DMS153 treated with DMSO at 0.1 percent for 48 hours (cell line): ENCODE measurements around the gene ZDHHC13.
A peak's percentile ranks its signal among the peaks of the same experiment; 100 is the strongest.
"Not testable (repeated sequence)": the region's sequence is repeated elsewhere in the genome, so short reads cannot be mapped to it uniquely, and the experiment has no call there.

Experiments used
- DNase-seq: peaks from one replicate; lab custom pipeline; 2025; ENCODE audit not compliant: unreplicated experiment; lab: John Stamatoyannopoulos, UW

Gene ZDHHC13

DNA sequence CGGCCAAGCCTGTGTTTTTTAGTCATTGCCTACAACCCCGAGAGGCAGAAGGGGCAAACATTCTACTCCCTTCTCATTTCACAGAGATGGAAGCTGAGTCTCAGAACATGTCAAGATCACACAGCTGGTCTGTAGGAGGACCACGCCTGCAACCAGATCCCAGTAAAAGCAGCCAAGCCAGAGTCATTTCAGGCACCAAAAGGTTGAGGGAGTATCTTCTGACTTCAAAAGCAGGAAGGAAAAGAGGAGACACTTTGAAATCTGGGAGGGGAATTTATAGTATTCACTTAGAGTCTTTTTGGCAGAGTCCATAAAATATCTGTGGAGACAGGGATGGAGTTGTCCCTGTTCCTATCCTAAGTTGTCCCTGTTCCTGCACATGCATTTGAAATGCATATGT, 17.9 kb upstream of the ZDHHC13 start:
- no peak for DNase-seq

DNA sequence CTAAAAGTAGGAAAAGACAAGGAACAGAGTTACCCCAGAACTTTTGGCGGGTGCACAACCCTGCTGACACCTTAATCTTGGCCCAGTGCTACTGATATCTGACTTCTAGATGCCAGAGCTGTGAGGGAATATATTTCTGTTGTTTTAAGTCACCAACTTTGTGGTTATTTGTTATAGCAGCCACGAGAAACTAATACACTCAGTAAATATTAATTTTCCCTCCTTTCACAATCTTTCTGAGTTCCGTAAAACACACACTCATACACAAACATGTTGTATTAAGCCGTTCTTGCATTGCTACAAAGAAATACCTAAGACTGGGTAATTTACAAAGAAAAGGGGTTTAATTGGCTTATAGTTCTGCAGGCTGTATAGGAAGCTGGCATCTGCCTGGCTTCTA, 16.1 kb upstream of the ZDHHC13 start:
- DNase-seq: no peak

DNA sequence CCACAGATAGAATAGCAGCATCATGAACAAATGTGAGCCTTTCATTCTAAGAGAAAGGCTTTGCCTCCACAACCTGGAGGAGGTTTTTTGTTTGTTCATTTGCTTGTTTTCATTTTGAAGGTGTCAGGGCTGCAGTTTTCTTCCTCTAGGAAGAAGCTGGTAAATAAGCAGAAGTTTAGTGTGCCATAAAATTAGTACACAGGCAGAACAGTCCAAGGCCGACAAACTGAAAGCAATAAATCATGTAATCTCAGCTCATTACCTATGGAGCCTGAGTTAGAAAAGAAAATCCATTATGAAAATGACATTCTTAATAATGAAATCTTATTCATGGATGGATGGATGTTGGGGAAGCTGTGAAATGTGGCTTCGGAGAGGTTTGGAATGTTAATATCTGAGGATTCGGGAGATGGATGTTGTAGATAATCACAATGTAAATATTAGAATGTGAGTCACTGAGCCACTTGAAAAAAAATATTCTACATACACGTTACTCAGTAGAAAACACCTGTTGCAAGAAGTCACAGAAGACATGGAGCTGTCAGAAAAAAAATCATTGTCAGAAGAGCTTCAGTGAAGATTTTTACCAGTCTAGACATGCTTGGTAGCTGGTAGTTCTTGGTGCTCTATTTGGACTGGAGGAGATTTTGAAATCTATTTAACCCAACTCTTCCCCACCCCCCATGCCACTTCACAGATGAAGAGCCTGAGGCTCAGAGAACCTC, 15.0 kb upstream of the ZDHHC13 start:
- DNase-seq: peak; percentile 42

DNA sequence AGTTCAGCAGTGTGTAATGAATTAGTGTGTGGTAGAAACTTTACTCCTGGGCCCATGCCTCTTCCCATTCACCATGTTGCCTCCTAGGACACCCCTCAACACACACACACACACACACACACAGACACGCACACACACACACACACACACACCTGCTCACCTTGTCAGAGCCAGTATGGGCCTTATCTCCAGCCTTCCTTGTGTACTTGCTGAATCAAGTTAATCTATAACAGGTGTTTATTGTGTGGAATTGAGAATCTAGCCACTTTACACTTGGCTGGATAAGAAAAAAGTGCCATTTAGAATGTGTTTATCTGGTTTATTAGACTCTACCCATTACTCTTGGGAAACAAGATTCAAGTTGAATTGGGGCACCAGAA, 14.5 kb upstream of the ZDHHC13 start:
- no peak for DNase-seq

DNA sequence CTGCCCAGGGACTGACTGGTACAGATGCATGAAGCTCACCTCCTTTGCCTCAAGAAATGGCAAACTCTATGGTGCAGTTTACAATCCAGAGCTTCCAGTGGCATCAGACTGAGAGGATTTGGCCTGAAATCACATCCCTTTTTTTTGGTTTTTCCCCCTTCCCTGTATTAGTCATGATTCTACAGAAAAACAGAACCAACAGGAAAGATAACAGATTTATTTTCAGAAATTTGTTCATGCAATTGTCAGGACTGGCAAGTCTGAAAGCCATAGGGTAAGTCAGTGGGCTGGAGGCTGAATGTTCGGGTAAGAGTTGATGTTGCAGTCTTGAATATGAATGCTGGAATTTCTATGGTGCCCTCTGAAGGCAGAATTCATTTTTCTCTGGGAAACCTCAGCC, 12.0 kb upstream of the ZDHHC13 start:
- no peak for DNase-seq

DNA sequence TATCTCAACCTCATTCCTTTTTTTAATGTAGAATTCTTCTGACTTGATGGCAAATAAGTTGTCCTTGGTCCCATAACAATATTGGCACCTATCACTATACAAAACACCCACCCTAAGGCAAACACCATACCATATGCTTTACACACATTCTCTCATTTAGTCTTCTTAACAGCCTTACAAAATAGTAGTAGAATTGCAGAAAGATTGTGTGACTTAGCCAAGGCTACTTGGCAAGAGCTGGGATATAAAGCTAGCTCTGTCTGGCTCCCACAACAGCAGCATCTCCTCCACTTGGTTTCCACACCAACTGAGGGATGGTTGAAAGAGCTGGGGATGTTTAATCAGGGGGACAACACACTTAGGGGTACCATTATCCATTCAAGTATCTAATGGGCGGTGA, 9.8 kb upstream of the ZDHHC13 start:
- no peak for DNase-seq

DNA sequence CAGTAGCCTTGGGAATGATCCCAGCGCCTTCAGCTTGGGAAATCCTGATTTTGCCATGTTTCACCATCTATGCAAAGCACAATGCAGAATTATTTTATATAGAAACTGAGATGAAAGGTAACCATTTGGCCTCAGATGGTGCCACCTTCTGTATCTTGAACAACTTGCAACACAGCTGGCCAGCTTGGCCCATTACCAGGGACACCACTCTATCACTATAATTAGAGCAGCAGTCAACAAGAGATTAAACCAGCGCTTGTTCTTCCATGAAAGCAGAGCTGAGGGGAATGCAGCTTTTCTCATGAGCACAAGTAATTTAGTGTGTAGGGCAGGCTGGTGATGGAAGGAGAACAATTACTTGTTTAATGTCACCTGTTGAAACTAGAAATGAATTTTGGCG, 6.7 kb upstream of the ZDHHC13 start:
- no peak for DNase-seq

DNA sequence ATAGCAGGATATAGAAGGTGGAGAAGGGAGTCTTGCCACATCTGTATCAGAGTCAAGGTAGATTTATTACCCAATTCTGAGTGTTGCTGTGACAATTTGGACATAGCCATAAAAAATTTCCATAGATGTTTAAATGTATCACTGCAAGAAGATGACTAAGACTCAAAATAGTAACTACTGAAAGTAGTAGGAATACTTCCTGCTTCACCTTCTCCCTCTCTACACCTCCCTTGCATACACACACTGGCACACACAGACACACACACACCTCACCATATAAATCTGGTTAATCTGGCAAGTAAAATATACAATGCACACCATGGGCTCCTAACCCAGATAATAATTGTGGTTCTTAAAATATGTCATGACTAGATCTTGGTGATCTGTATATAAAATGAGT, 5.2 kb upstream of the ZDHHC13 start:
- no peak for DNase-seq

DNA sequence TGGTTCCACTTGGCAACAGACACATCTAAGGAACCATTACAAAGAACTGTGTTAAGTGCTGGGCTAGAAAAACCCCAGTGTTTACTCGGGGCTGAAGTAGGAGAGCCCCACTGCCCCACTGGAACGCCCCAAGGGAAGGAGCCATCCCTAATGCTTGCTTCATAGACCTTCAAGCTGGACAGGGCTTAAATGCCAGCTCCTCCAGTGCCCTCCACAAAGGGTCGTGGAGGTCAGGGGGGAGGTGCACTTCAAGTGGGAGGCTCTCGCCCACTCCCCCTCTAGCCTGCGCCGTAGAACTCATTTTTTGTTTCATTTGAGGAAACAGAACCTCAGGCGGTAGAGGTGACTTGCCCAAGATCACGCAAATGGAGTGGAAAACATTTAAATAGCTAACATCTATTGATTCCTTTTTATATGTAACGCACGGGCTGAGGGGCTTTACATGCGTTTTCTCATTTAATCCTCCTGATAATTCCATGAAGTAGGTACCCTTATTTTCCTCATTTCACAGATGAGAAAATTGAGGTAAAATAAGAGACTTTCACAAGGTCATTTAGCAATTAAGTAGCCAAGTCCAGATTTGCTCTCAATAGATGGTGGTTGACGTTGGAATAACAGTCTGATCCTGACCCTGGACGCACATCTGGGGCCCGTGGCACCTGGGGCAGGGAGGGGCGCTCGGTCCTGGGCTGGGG, 545 bp upstream of the ZDHHC13 start:
- no peak for DNase-seq

DNA sequence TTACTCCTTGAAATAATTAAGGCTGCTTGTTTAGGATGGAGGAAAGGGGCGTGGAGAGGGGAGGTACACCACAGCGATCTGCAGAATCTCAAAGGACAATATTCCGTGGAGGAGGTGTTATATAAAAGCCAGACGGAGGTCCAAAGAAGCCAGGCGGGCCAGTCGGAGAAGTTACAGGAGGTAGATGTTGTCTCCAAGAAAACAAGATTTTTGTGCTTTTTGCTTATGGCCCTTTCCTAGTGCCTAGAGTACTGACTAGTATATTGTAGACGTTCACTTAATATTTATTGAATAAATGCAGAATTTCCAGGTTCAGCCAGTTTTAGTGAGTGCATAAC, 761 bp downstream of the ZDHHC13 start:
- no peak for DNase-seq

DNA sequence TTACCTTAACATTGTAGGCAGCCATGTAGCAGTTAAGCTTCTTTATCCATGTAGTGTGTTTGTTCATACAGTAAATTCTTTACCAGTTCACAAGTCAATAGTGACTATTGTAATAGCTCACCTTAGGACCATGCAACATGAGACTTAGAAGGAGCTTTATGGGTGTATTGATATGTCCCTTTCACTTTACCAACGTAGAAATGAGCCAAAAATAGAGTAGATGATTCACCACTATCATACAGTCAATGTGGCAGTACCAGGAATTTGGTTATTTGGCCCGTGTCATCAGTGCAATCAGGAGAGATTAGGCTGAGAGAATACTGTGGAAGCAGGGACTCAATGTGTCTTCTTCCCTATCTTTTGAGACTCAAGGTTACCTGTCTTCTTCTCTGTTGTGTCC, 4.7 kb downstream of the ZDHHC13 start:
- DNase-seq: no peak

DNA sequence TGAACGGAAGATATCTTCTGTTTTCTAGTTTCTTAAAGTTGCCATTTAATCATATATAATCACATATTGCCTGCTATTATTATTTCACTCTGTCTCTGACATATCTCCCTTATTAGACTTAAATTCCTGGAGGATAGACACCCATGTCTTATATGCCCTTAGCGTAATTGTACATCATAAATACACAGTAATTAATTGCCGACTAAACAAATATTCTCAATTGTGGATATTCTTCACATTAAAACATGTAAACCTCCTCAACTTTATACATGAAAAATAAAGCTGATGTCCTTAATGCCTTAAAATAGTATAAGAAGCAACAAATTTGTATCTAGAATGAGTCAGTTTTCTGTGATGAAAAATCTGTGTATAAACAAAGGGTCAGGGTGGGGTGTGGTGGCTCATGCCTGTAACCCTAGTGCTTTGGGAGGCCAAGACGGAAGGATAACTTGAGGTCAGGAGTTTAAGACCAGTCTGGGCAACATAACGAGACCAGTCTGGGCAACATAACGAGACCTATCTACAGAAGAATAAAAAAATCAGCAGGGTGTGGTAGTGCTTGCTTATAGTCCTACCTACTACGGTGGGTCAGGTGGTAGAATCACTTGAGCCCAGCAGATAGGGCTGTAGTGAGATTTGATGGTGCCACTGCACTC, 6.1 kb downstream of the ZDHHC13 start:
- DNase-seq: no peak

DNA sequence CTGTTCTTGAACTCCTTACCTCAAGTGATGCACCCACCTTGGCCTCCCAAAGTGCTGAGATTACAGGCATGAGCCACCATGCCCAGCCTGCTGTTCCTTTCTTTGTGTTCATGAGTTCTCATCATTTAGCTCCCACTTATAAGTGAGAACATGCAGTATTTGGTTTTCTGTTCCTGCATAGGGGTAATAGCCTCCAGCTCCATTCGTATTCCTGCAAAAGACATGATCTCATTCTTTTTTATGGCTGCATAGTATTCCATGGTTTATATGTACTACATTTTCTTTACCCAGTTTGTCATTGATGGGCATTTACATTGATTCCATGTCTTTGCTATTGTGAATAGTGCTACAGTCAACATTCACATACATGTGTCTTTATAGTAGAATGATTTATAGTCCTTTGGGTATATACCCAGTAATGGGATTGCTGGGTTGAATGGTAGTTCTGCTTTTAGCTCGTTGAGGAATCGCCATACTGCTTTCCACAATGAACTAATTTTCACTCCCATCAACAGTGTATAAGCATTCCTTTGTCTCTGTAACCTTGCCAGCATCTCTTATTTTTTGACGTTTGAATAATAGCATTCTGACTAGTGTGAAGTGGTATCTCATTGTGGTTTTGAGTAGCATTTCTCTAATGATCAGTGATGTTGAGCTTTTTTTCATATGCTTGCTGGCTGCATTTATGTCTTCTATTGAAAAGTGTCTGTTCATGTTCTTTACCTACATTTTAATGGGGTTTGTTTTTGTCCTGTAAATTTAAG, 9.8 kb downstream of the ZDHHC13 start:
- DNase-seq: not testable (repeated sequence)

DNA sequence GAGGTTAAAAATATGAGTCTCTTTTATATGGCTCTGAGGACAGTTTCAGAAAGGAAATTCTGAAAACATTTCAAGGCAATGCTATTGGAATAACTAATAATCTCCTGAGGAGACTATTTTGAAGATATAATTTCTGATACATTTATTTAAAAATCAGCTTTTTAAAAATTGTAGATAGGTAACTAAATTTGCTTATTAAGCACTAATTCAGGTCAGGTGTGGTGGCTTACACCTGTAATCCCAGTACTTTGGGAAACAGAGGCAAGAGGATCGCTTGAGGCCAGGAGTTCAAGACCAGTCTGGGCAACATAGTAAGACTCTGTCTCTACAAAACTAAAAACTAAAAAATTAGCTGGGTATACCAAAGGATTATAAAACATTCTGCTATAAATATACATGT, 17.0 kb downstream of the ZDHHC13 start:
- DNase-seq: no peak

DNA sequence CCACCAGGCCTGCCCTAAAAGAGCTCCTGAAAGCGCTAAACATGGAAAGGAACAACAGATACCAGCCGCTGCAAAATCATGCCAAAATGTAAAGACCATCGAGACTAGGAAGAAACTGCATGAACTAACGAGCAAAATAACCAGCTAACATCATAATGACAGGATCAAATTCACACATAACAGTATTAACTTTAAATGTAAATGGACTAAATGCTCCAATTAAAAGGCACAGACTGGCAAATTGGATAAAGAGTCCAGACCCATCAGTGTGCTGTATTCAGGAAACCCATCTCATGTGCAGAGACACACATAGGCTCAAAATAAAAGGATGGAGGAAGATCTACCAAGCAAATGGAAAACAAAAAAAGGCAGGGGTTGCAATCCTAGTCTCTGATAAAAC, 19.9 kb downstream of the ZDHHC13 start:
- DNase-seq: not testable (repeated sequence)

DNA sequence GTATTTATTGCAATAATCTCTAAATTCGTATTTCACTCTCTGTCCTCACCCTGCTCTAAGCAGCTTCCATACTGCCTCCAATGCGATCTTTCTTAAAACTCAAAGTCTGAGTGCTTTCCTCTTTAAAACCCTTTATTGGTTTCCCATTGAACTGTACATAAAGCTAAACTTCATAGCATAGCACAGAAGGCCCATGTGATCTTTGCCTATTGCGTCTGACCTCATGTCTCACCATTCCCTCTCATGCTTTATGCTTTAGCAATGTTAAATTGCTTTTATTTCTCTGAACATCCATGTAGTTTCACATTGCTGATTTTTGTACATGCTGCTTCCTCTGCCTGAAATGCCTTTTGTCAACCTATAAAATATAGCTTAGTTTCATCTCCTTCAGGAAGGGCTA, 28.4 kb downstream of the ZDHHC13 start:
- DNase-seq: no peak

DNA sequence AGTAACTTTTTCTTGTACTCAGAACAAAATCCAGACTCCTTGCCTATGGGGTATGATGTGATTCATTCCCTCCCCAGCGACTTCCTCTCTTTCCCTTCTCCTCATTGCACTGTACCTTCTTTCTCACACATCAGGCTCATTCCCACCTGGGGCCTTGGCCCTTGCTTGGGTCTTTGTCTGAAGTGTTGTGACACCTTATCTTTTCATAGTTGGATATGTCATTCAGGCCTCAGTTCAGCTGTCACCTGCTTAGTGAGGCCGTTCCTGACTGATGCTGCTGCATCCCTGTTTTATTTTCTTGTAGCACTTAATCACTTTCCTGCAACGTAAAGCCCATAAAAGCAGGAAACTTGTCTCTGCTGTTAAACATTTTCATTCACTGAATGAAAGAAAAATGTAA, 39.9 kb downstream of the ZDHHC13 start:
- DNase-seq: no peak

DNA sequence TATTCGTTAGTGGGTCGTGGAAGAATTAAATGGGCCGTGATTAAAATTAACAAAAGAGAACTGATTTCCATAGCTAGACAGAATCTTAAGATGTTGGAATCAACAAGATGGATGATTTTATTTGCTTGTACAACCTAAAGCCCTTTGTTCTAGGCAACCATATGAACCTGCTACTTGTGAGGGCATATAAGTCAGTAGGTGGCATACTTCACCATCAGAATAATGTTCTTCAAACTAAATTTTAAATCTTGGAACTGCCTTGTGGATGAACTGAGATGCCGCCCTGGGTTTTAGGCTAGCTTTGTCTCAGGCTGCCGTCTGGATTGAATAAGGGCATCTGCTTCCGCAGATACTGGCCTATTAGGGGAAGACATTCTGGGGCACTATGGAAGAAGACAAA, 43.9 kb downstream of the ZDHHC13 start:
- no peak for DNase-seq

DNA sequence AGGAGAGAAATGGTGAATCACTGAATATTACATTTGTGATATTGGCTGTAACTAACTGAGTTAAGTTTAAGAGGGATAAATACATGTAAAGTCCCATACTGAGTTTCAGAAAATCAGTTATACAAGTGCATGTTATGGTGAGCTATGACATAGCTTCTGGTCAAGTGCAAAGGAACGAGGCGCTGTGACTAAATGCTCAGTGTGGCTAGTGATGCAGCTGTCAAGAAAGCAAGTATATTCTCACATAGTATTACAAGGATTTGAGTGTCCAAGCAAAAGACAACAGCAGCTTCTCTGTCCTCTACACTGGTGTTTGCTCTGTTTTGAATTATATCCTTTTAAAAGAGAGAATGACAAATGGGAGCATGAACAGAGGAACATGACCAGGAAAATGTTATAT, 44.7 kb downstream of the ZDHHC13 start:
- DNase-seq: no peak

DNA sequence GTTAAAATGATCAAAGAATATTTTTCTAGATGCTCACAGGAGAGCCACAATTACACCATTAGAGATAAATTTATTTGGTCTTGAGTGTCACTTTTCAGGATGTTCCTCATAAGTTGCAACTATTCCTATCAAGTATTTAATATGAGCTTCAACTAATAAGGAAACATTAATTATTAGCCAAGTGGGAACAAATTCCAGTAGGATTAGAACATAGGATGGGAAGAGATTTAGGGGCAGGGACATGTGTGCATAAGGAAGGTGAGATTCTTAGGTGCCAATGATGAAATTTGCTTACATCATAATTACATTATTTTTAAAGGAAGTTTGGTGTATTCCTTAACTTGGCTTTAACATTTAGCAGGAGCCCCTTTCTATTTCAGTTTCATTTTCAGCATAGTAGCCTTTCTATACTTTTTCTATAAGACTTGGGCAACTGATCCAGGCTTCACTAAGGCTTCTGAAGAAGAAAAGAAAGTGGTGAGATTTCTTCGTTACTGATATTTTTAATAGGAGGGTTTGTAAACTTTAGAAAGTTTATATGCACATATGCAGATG, 46.1 kb downstream of the ZDHHC13 start:
- DNase-seq: no peak

DNA sequence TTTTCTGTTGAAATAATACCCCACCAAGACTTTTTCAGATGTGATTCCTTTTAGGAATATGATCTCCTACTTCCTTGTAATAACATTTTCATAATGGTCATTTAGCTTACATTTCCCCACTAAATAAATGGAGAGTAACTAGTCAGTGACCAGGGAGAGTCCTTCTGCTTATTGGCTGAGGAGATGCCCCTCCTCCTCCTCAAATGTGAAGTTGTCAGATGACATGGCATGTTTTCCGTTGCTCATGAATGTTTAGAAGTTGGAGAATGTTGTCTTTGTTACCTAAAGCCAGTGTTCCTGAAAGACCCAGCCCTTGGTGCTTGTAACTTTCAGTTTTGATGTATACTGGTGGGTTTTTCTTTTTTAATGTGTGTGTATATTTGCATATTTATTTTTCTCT, 46.6 kb downstream of the ZDHHC13 start:
- DNase-seq: no peak
